Erythroblast (primary cell): ENCODE data around the gene PUDP.

Source experiments
- DNase-seq, 2 experiments: peaks; one replicate each; lab custom pipeline; 2025; lab: John Stamatoyannopoulos, UW
- GATA1 ChIP-seq: IDR thresholded peaks from 2 replicates; pipeline ENCODE4 v1.6.1; 2011; ENCODE audit warnings: low read depth, mild to moderate bottlenecking, control low read depth, low read length, moderate library complexity
- POLR2A ChIP-seq: IDR thresholded peaks from 2 replicates; pipeline ENCODE4 v1.6.1; 2011; ENCODE audit warnings: mild to moderate bottlenecking, low read length

The PUDP gene

GRCh38 chrX:7083468-7084396, 64.2 kb downstream of the PUDP start:
- no peak for DNase-seq
- TF ChIP-seq POLR2A: no peak
- no peak for TF ChIP-seq GATA1

- no peak for DNase-seq
- no peak for TF ChIP-seq POLR2A
- TF ChIP-seq GATA1: no peak
Observed at GRCh38 chrX:7083021-7083420, 64.9 kb downstream of the PUDP start.

- TF ChIP-seq POLR2A (no peak), GATA1 (no peak)
- no peak for DNase-seq
Observed at GRCh38 chrX:7082556-7082955, 65.4 kb downstream of the PUDP start.

GRCh38 chrX:7077241-7078230, 70.4 kb downstream of the PUDP start:
- no peak for TF ChIP-seq POLR2A
- TF ChIP-seq GATA1: no peak
- DNase-seq: no peak

- TF ChIP-seq POLR2A (no peak), GATA1 (no peak)
- no peak for DNase-seq
Observed at GRCh38 chrX:7076245-7076661, 71.7 kb downstream of the PUDP start.

- TF ChIP-seq GATA1: no peak
- no peak for TF ChIP-seq POLR2A
- DNase-seq: no peak
Observed at GRCh38 chrX:7074908-7075204, 73.1 kb downstream of the PUDP start.

- DNase-seq: no peak
- TF ChIP-seq GATA1 (no peak), POLR2A (no peak)
Observed at GRCh38 chrX:7074148-7074907, 73.6 kb downstream of the PUDP start.

GRCh38 chrX:7073336-7073735, 74.6 kb downstream of the PUDP start:
- TF ChIP-seq GATA1 (no peak), POLR2A (no peak)

GRCh38 chrX:7072856-7073255, 75.1 kb downstream of the PUDP start:
- DNase-seq: no peak
- TF ChIP-seq GATA1 (no peak), POLR2A (no peak)

More at GRCh38 chrX:7073336-7073735, 74.6 kb downstream of the PUDP start:
- DNase-seq: no peak

GRCh38 chrX:7071390-7071789, 76.6 kb downstream of the PUDP start:
- no peak for TF ChIP-seq GATA1
- no peak for TF ChIP-seq POLR2A
- DNase-seq: no peak

GRCh38 chrX:7069556-7069955, 78.4 kb downstream of the PUDP start:
- DNase-seq: no peak
- TF ChIP-seq POLR2A (no peak), GATA1 (no peak)

GRCh38 chrX:7068939-7069367, 79.0 kb downstream of the PUDP start:
- no peak for TF ChIP-seq POLR2A
- no peak for TF ChIP-seq GATA1
- DNase-seq: peak in 1 of 2 experiments; percentile 0

- TF ChIP-seq GATA1 (no peak), POLR2A (no peak)
Observed at GRCh38 chrX:7067256-7067655, 80.7 kb downstream of the PUDP start.

GRCh38 chrX:7065473-7065872, 82.5 kb downstream of the PUDP start:
- DNase-seq: no peak
- TF ChIP-seq GATA1: no peak
- TF ChIP-seq POLR2A: no peak

More at GRCh38 chrX:7067256-7067655, 80.7 kb downstream of the PUDP start:
- DNase-seq: no peak
